CD8-positive, alpha-beta memory T cell (primary cell): ENCODE data around the gene PLA2G2D. TPM values are rescaled to one million over a fixed set of nuclear protein-coding genes. Genes with fewer than 3 reads are reported as not detected.
"Not testable (repeated sequence)": the region's sequence is repeated elsewhere in the genome, so short reads cannot be mapped to it uniquely, and the experiment has no call there.

Experiments
- CTCF ChIA-PET: fragments of 350-600 bp; sonication (Branson Sonifier 250); formaldehyde crosslinking; loops from one replicate; lab custom pipeline; 2021; ENCODE audit warnings: antibody characterized with exemption; lab: Charles Lee
- POLR2A ChIA-PET: fragments of 350-600 bp; sonication (Branson Sonifier 250); formaldehyde crosslinking; loops from one replicate; lab custom pipeline; 2021; ENCODE audit warnings: antibody characterized with exemption; lab: Charles Lee
- DNase-seq, 5 donors: peaks; one replicate each; pipeline versions ENCODE4 v3.0.0 to v3.0.0-alpha.2; 2020 to 2022; ENCODE audit warnings: mixed read lengths in 1 of 5
- H3K27ac ChIP-seq: one replicate; pipeline ENCODE4 v1.7.0; 2013; ENCODE audit warnings: low read depth, mild to moderate bottlenecking, low read length, moderate library complexity
- H3K27me3 ChIP-seq: 2 replicates; pipeline ENCODE4 v1.7.0; 2013; ENCODE audit warnings: low read length, mild to moderate bottlenecking; ENCODE audit not compliant: insufficient read depth, poor library complexity, severe bottlenecking
- H3K36me3 ChIP-seq: 2 replicates; pipeline ENCODE4 v1.7.0; 2013; ENCODE audit warnings: mild to moderate bottlenecking, low read length, moderate library complexity; ENCODE audit not compliant: insufficient read depth
- H3K4me1 ChIP-seq: 2 replicates; pipeline ENCODE4 v1.7.0; 2013; ENCODE audit warnings: mild to moderate bottlenecking, low read length, moderate library complexity; ENCODE audit not compliant: insufficient read depth
- H3K4me3 ChIP-seq: 2 replicates; pipeline ENCODE4 v1.7.0; 2013; ENCODE audit warnings: mild to moderate bottlenecking, low read length
- H3K9me3 ChIP-seq: 2 replicates; pipeline ENCODE4 v1.7.0; 2013; ENCODE audit warnings: mild to moderate bottlenecking, low read length
- H3K27ac Mint-ChIP-seq, 8 donors: one replicate each; pipeline ENCODE4 v1.8.0; 2020 to 2021; ENCODE audit warnings: mixed read lengths in 8 of 8, mild to moderate bottlenecking in 6 of 8, inconsistent platforms in 3 of 8, moderate library complexity in 3 of 8
- H3K27me3 Mint-ChIP-seq, 2 donors: one replicate each; pipeline ENCODE4 v1.8.0; 2020 to 2021; ENCODE audit warnings: mixed read lengths in 2 of 2, mild to moderate bottlenecking in 1 of 2, moderate library complexity in 1 of 2
- H3K36me3 Mint-ChIP-seq, 3 donors: one replicate each; pipeline ENCODE4 v1.8.0; 2020 to 2021; ENCODE audit warnings: mixed read lengths in 3 of 3, inconsistent platforms in 1 of 3, mild to moderate bottlenecking in 1 of 3
- H3K4me1 Mint-ChIP-seq, 3 donors: one replicate each; pipeline ENCODE4 v1.8.0; 2020 to 2021; ENCODE audit warnings: mixed read lengths in 3 of 3, inconsistent platforms in 1 of 3, mild to moderate bottlenecking in 1 of 3
- H3K4me3 Mint-ChIP-seq, 7 donors: one replicate each; pipeline ENCODE4 v1.8.0; 2020 to 2021; ENCODE audit warnings: mixed read lengths in 7 of 7, mild to moderate bottlenecking in 6 of 7, moderate library complexity in 4 of 7, inconsistent platforms in 2 of 7
- H3K9me3 Mint-ChIP-seq, 5 donors: one replicate each; pipeline ENCODE4 v1.8.0; 2020 to 2022; ENCODE audit warnings: mixed read lengths in 5 of 5, mild to moderate bottlenecking in 3 of 5, moderate library complexity in 2 of 5, inconsistent platforms in 1 of 5
- polyA plus RNA-seq: library from polyadenylated mRNA; unstranded; fragments of 300-500 nt; fragmentation: Illumina TruSeq; gene quantifications from one replicate; pipeline ENCODE4 v1.2.3, GENCODE V29; 2021
- total RNA-seq, 2 experiments: library from RNA; stranded (reverse); gene quantifications; one replicate each; pipeline ENCODE4 v1.2.3, GENCODE V29; 2021

Gene PLA2G2D
- total and polyA plus RNA-seq, 3 experiments from 2014 or later, result not detected

DNA sequence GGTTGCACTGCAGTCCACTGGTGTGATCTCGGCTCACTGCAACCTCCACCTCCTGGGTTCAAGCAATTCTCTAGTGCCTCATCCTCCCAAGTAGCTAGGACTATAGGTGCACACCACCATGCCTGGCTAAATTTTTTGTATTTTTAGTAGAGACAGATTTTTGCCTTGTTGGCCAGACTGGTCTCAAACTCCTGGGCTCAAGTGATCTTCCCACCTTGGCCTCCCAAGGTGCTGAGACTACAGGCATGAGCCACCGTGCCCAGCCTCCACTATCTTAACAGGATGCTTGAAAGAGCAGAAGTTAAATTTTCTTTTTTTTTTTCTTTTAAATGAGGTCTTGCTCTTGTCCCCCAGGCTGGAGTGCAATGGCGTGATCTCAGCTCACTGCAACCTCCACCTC is 11.2 kb upstream of the PLA2G2D start:
- CTCF ChIA-PET, H3K36me3 ChIP-seq, H3K4me3 ChIP-seq, H3K4me1 Mint-ChIP-seq, H3K9me3 ChIP-seq, H3K27ac ChIP-seq, H3K4me3 Mint-ChIP-seq, POLR2A ChIA-PET, H3K36me3 Mint-ChIP-seq, H3K27ac Mint-ChIP-seq, H3K4me1 ChIP-seq, H3K27me3 ChIP-seq: not testable (repeated sequence)
- DNase-seq, result peak in 1 of 5 donors; percentile 15
- Mint-ChIP-seq H3K9me3 (peaks cover 0 to 13% (median 3%) of the 10 kb centered on the region in 5 donors), H3K27me3 (peaks cover 4 to 11% of the 10 kb centered on the region in 2 donors)

DNA sequence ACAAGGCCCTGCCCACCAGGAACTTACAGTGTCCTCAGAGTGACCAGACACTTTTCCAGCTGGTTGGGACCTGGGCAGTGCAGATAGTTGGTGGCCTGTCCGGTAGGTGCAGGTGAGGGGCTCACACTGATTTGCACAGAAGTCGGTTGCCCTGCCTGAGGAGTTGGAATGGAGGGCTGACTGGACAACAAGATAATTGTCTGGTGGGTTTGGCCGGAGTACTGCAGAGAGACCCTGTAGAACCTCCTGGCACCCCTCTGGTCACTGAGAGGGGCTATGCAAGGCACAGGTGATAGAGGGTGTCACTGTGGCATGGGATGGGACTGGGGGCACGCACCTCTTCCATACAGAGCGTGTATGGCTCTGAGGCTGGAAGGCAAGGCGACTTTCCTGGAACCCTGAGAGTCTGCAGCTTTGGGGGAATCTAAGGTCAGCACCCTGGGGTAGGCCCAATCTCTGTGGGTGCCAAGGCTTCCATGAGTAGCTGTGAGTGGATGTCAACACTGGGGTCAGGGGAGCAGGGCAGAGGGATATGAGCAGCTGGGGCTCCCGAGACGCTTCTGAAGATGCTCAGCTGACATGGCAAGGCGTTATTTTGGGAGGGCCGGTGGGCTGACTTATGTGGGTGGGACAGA is 7.6 kb upstream of the PLA2G2D start:
- DNase-seq, result no peak
- no peaks in the 10 kb centered on the region for H3K4me1 Mint-ChIP-seq

DNA sequence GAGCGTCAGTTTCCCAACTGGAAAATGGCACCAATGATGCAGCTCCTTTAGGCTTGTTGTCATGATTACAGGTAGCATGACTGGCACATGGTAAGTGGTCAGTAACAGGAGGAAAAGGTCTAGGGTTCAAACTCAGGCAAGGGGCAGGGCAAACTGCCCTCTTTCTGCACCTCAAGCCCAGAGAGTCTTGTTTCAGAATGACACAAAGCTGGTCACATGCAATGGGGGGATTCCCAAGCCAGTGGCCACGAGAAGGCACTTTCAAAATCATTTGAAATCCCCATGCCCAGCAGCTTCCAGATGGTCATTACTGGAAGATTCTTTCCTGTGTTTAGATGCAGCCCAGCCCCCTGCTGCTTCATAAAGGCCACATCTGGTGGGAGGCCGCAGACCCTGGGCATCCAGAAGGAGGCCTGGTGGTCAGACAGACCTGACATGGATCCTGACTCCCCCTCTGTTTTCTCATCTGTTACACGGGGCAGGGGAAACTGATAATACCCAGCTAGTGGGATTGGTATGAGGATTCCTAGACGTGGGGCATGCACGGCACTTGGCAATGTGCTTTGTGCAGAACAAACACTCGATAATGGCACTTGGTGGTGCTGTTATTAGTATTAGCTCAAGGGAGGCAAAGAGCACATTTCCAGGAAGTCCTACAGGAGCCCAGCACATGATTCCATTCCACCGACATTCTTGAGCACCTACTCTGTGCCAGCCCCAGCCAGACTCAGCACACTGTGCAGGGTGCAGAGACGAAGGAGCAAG is 6.9 kb upstream of the PLA2G2D start:
- no peak overlapping the region for H3K4me3 Mint-ChIP-seq
- ChIA-PET CTCF (no interaction called here), POLR2A (no interaction called here)
- no peaks in the 10 kb centered on the region for H3K36me3 Mint-ChIP-seq
- H3K27me3 Mint-ChIP-seq, result peaks cover 7 to 26% of the 10 kb centered on the region in 2 donors
- Histone ChIP-seq H3K4me1 (no peaks in the 10 kb centered on the region), H3K27ac (no peak overlapping the region), H3K4me3 (no peak overlapping the region), H3K36me3 (no peaks in the 10 kb centered on the region), H3K27me3 (no peaks in the 10 kb centered on the region), H3K9me3 (no peaks in the 10 kb centered on the region)
- H3K27ac Mint-ChIP-seq, result no peak overlapping the region
- no peaks in the 10 kb centered on the region for H3K4me1 Mint-ChIP-seq
- H3K9me3 Mint-ChIP-seq, result peaks cover 0 to 11% (median 3%) of the 10 kb centered on the region in 5 donors
- DNase-seq, result no peak

More for the DNA sequence above, 7.6 kb upstream of the PLA2G2D start:
- no peaks in the 10 kb centered on the region for H3K4me1 ChIP-seq
- no peak overlapping the region for H3K4me3 Mint-ChIP-seq
- no peak overlapping the region for H3K4me3 ChIP-seq
- ChIA-PET CTCF (no interaction called here), POLR2A (no interaction called here)
- no peaks in the 10 kb centered on the region for H3K36me3 Mint-ChIP-seq
- H3K36me3 ChIP-seq, result no peaks in the 10 kb centered on the region
- H3K27me3 Mint-ChIP-seq, result peaks cover 9 to 20% of the 10 kb centered on the region in 2 donors
- no peak overlapping the region for H3K27ac Mint-ChIP-seq
- no peaks in the 10 kb centered on the region for H3K9me3 ChIP-seq
- no peak overlapping the region for H3K27ac ChIP-seq
- H3K9me3 Mint-ChIP-seq, result peaks cover 0 to 13% (median 3%) of the 10 kb centered on the region in 5 donors
- H3K27me3 ChIP-seq, result no peaks in the 10 kb centered on the region

DNA sequence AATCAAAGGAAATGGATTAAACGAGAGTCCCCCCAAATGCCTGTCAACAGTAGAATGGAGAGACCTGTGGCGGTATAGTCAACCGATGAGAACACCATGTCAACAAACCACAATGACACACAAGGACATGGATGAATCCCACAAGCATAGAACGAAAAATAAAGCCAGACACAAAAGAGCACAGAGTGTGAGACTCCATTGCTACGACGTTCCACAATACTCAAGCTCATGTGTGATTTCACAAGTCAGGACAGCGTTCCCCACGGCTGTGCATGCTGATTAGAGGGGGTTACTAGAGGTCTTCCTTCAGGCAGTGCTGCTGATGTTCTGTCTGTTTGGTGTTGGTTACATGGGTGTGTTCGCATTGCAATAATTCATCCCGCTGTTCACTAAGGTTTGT is 5.8 kb upstream of the PLA2G2D start:
- no peak overlapping the region for H3K4me3 Mint-ChIP-seq
- Histone ChIP-seq H3K36me3 (no peaks in the 10 kb centered on the region), H3K9me3 (no peaks in the 10 kb centered on the region), H3K4me3 (no peak overlapping the region), H3K27ac (no peak overlapping the region), H3K4me1 (no peaks in the 10 kb centered on the region), H3K27me3 (no peaks in the 10 kb centered on the region)
- no peaks in the 10 kb centered on the region for H3K36me3 Mint-ChIP-seq
- ChIA-PET CTCF (no interaction called here), POLR2A (no interaction called here)
- peaks cover 0 to 8% (median 3%) of the 10 kb centered on the region in 5 donors for H3K9me3 Mint-ChIP-seq
- H3K4me1 Mint-ChIP-seq, result no peaks in the 10 kb centered on the region
- no peak for DNase-seq
- H3K27me3 Mint-ChIP-seq, result peaks cover 7 to 34% of the 10 kb centered on the region in 2 donors
- no peak overlapping the region for H3K27ac Mint-ChIP-seq

DNA sequence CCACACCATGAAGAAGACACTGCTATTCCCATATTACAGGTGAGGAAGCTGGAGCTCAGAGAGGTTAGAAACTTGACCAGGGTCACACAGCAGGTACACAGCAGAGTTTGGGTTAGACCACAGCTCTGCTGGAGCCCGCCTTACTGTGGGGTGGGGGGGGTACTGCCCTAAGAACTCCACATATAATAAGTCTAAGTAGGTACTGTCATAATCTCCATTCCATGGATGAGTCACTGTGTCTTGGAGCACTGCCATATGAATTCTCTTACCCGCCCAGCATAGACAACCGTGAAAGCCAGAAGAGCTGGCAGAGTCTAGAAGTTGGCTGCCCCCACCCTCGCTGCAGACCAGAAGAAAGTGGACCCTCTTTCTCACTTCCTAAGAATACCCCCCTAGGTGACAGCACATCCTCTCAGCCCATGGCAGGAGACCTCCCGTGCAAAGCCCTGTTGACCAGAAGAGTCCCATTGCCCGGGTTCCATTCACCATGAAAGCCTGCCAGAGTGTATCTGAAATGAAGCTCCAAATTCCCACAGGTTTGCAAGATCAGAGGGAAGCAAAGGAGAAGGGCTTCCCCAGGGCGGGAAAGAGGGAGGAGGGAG is 5.2 kb upstream of the PLA2G2D start:
- Histone ChIP-seq H3K9me3 (no peaks in the 10 kb centered on the region), H3K4me3 (no peak overlapping the region), H3K27me3 (no peaks in the 10 kb centered on the region), H3K36me3 (no peaks in the 10 kb centered on the region), H3K27ac (no peak overlapping the region), H3K4me1 (no peaks in the 10 kb centered on the region)
- H3K27ac Mint-ChIP-seq, result no peak overlapping the region
- CTCF ChIA-PET, result no interaction called here
- no peaks in the 10 kb centered on the region for H3K4me1 Mint-ChIP-seq
- H3K36me3 Mint-ChIP-seq, result no peaks in the 10 kb centered on the region
- peaks cover 7 to 39% of the 10 kb centered on the region in 2 donors for H3K27me3 Mint-ChIP-seq
- no peak for DNase-seq
- POLR2A ChIA-PET, result no interaction called here
- no peak overlapping the region for H3K4me3 Mint-ChIP-seq
- H3K9me3 Mint-ChIP-seq, result peaks cover 0 to 3% (median under 1%) of the 10 kb centered on the region in 5 donors

DNA sequence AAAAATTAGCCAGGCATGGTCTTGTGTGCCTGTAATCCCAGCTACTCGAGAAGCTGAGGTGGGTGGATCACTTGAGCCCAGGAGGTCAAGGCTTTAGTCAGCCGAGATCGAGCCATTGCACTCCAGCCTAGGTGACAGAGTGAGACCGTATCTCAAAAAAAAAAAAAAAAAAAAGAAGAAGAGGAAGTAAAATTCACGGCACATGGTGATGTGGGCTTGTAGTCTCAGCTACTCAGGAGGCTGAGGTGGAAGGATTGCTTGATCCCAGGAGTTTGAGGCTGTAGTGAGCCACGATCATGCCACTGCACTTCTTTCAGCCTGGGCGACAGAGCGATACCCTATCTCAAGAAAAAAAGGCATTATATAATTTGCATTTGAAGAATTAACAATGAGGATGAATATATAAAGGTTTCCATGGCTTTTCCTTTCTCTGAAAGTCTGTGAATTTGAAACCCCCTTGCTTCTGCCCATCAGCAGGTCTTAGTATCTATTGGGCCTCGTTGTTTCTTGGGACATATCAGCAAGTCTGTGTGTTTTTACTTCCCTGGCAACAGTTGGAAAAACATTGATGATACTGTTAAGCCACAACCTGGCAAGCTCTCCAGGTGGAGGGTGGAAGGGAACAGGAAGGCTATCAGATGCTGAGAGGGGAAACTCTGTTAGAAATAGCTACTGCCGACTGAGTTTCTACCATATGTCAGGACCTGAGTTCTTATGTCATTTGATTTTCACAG is 4.6 kb upstream of the PLA2G2D start:
- H3K4me3 ChIP-seq, result no peak overlapping the region
- no peaks in the 10 kb centered on the region for H3K27me3 ChIP-seq
- no peaks in the 10 kb centered on the region for H3K4me1 Mint-ChIP-seq
- H3K9me3 ChIP-seq, result no peaks in the 10 kb centered on the region
- no peak overlapping the region for H3K4me3 Mint-ChIP-seq
- POLR2A ChIA-PET, result no interaction called here
- H3K4me1 ChIP-seq, result no peaks in the 10 kb centered on the region
- peaks cover 0 to 3% (median 0%) of the 10 kb centered on the region in 5 donors for H3K9me3 Mint-ChIP-seq
- CTCF ChIA-PET, result no interaction called here
- no peak overlapping the region for H3K27ac ChIP-seq
- DNase-seq, result no peak
- H3K36me3 Mint-ChIP-seq, result no peaks in the 10 kb centered on the region
- H3K27me3 Mint-ChIP-seq, result peaks cover 7 to 39% of the 10 kb centered on the region in 2 donors
- no peak overlapping the region for H3K27ac Mint-ChIP-seq
- H3K36me3 ChIP-seq, result no peaks in the 10 kb centered on the region

DNA sequence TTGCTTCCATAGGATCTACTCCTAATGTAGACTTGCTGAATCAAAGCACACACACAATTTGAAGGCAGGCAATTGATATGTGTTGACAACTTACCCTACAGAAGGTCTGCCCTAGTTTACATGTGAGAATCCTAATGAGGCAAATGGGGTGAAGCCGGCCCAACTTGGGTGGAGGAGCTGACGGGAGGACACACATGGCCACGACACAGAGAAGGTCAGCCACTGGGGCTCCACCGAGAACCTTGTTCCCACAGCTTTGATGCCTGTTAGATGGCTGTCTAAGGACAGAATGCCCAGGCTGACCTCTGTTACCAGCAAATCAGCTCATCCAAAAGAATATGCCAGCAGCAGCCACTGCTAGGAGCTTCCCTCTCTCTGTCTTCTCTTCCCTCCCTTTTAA is 1.5 kb upstream of the PLA2G2D start:
- Histone ChIP-seq H3K36me3 (no peaks in the 10 kb centered on the region), H3K4me3 (no peak overlapping the region), H3K4me1 (no peaks in the 10 kb centered on the region), H3K9me3 (no peaks in the 10 kb centered on the region), H3K27ac (no peak overlapping the region), H3K27me3 (peaks cover 4% of the 10 kb centered on the region)
- DNase-seq, result no peak
- Mint-ChIP-seq H3K4me1 (no peaks in the 10 kb centered on the region), H3K9me3 (no peaks in the 10 kb centered on the region), H3K27me3 (peaks cover 11 to 50% of the 10 kb centered on the region in 2 donors), H3K27ac (peak overlapping the region in 1 of 8 donors; percentile 26), H3K36me3 (no peaks in the 10 kb centered on the region), H3K4me3 (no peak overlapping the region)
- ChIA-PET CTCF (interaction anchor here (1.1 kb wide), 1 partner anchor 31 kb away, joined by 4 read pairs; no protein-coding TSS in a partner anchor), POLR2A (no interaction called here)
